GM18526 (cell line): Measurements from ENCODE around the gene SFI1.
A peak's percentile ranks its signal among the peaks of the same experiment; 100 is the strongest.

Experiments used
- POLR2A ChIP-seq: IDR thresholded peaks from 3 replicates; pipeline ENCODE4 v1.6.1; 2011; ENCODE audit not compliant: insufficient read length; ENCODE audit errors: extremely low read depth

Gene SFI1

DNA sequence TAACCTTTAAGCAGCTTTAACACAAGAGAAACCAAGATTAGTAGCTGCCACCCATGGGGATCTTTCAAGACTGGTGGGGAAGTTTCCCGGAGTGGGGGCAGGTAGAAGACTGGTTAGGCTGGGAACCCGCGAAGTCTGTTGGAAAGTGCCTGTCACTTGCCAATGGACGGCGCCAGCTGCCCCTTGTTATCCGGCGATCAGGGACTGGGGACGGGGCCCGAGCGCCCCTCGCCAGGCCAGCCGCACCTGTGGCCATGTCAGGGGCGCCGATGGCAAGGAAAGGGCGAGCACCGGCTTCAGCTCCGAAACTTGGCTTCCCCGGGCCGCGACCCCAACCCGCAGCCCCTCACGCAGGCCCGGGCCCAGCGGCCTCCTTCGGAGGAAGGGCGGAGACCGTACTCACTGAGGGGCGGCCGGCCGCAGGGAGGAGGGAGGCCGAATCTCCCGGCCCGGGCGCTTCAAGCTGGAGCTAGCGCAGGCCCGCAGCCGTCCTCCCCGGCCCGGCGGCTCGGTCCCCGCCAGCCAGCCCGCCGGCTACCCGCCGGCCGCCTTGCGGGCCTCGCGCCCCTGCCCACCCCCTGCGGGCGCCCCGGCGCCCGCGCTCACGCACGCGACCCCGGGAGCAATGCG, 7.2 kb upstream of the SFI1 start:
- no peak for TF ChIP-seq POLR2A

- TF ChIP-seq POLR2A = peak; percentile 72
Measured at GRCh38 chr22:31489632-31490495, 6.5 kb upstream of the SFI1 start, which contains the start of gene EIF4ENIF1. TSS of gene EIF4ENIF1 (minus strand) at chr22:31489842. CDS start at chr22:31488718, 1,124 bp downstream.

- peak; percentile 68 for TF ChIP-seq POLR2A
Measured at GRCh38 chr22:31490496-31490925, 5.8 kb upstream of the SFI1 start.

DNA sequence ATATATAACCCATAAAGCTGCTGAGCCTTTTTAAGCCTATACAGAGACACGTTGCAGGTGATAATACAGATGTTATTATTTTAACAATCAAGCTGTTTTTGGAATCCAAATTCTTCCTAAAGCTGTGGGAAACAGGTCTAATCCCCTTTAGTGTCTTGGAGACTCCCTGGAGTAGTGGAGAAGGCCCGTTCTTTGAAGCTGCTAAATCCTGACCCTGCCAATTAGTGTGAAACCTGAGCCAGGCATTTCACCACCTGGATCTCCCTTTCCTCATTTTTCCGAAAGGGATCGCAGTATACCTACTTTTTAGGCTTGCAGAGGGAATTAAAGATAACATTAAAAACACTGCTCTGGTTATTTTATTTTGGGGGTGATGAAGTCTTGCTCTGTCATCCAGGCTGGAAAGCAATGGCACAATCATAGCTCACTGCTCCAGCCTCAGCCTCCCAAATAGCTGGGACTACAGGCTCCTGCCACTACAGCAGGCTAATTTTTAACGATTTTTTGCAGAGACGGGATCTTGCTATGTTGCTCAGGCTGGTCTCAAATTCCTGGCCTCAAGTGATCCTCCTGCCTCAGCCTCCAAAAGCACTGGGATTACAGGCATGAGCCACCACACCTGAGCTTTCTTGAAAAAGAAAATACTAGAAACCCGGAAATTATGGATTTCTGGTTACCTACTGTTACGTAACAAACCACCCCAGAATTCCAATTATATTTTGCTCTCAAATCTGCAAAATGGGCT, 4.9 kb upstream of the SFI1 start:
- TF ChIP-seq POLR2A = no peak

DNA sequence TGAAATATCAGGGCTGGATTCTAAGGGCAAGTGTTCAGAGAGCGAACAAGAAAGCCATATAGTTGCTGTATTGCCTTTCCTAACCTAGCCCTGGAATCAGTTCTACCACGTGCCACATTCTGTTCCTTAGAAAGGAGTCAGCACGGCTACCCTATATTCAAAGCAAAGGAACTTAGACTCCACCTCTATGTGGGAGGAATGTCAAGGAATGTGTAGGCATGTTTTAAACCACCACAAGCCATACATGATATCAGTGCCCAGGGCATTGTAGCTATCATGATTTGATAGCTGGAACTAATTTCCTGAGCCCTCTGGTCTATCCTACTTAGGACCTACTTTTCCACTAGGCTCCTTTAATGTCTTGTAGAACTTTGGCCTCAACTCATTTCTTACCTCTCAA, 4.2 kb upstream of the SFI1 start:
- no peak for TF ChIP-seq POLR2A

GRCh38 chr22:31495343-31495742, 993 bp upstream of the SFI1 start:
- no peak for TF ChIP-seq POLR2A

GRCh38 chr22:31496735-31497146, 405 bp downstream of the SFI1 start:
- TF ChIP-seq POLR2A = no peak

GRCh38 chr22:31497148-31497938, 1.0 kb downstream of the SFI1 start:
- TF ChIP-seq POLR2A = no peak

DNA sequence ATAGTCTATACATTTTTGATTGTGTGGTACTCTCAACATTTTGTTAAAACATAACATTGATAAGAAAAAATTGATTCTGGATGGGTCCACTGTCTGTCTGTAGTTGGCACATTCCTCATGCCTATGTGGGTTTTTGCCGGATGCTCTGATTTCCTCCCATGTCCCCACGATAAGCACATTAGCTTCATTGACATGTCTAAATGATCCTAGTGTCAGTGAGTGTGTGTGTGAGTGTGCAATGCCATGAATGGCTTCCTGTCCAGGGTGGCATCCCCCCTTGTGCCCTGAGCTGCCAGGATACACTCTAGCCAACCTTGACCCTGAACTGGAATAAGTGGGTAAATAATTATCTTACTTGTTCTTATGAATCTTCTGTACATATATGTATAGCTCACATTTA, 5.4 kb downstream of the SFI1 start:
- no peak for TF ChIP-seq POLR2A

GRCh38 chr22:31503211-31503964, 7.1 kb downstream of the SFI1 start:
- no peak for TF ChIP-seq POLR2A

DNA sequence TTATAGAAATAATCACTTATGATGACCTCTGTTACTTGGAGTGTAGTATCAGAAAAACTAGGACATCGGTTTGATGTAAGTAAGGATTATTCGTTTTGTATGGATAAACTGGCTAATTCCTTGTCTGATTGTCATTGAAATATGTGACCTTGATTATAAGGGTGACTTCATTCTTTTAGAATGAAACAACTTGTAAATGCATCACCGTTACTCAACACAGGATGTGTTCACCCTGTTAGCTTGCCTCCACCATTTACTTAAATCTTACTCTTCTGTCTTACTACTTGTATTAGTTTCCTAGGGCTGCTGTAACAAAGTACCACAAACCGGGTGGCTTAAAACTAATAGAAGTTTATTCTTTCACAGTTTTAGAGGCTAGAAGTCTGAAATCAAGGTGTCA, 7.9 kb downstream of the SFI1 start:
- TF ChIP-seq POLR2A = no peak

- no peak for TF ChIP-seq POLR2A
Measured at GRCh38 chr22:31508536-31508935, 12.2 kb downstream of the SFI1 start.

GRCh38 chr22:31509061-31509762, 12.9 kb downstream of the SFI1 start:
- no peak for TF ChIP-seq POLR2A

DNA sequence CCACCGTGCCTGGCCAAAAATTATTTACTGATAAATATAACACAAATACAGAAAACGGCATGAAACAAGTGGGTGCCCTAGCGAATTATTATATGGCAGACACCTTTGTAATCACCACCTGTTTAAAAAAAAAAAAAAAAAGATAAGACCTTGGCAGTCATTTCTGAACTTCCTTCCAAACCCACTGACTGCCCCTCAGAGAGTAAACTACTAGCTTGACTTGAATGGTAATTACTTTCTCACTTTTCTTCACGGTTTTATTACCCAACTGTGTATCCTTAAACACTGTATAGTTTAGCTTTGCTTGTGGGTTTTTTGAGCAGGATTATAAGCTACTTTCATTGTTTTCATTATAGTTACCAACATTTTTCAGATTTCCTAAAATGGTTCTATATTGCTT, 23.7 kb downstream of the SFI1 start:
- TF ChIP-seq POLR2A = no peak
